ENCODE results near the gene RAPH1.

RAPH1 gene

DNA sequence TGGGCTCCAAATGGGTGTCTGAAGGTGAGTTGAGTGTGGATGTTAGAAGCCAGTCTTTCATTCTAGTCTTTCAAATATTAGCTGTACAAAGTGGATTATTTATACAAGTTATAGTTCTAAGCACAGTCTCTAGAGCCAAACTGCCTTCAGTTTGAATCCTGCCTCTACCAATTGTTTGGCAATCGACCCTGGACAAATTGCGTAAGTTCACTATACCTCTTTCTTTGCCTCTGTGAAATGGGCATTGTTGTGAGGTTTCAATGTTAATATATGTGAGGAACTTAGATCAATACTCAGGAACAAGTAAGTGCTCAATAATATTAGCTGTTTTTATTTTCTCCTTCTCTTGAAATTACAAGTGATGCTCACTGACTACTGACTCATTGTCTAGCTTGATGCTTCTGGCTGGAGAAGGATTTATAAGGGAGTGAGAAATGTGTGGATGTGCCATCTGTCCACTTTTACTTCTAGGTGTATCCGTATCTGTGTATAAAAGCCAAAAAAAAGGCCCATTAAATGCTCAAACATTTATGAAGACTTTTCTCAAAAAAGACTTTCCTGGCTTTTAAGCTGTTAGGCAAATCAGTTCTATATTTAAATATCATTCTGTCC, 48.1 kb upstream of the RAPH1 start:
- Histone ChIP-seq H3K4me3 (replicated peaks; ENCODE audit: insufficient read depth, low read length) (no peak overlapping the region), H3K27ac (replicated peaks) (no peak overlapping the region), H3K27me3 (ENCODE audit: insufficient read depth, poor library complexity, severe bottlenecking) (no peaks in the 10 kb centered on the region)
- no peak for DNase-seq (ENCODE audit: low read depth in 1 of 2, low spot score in 1 of 2)
- TF ChIP-seq GABPA (IDR thresholded peaks at IDR 0.05; ENCODE audit: low read depth) (no peak), POLR2AphosphoS5 (IDR thresholded peaks at IDR 0.05; ENCODE audit: low read depth) (no peak), SPI1 (IDR thresholded peaks at IDR 0.05; ENCODE audit: borderline replicate concordance, low read depth) (no peak)
- TF ChIP-seq, protein P1, sequence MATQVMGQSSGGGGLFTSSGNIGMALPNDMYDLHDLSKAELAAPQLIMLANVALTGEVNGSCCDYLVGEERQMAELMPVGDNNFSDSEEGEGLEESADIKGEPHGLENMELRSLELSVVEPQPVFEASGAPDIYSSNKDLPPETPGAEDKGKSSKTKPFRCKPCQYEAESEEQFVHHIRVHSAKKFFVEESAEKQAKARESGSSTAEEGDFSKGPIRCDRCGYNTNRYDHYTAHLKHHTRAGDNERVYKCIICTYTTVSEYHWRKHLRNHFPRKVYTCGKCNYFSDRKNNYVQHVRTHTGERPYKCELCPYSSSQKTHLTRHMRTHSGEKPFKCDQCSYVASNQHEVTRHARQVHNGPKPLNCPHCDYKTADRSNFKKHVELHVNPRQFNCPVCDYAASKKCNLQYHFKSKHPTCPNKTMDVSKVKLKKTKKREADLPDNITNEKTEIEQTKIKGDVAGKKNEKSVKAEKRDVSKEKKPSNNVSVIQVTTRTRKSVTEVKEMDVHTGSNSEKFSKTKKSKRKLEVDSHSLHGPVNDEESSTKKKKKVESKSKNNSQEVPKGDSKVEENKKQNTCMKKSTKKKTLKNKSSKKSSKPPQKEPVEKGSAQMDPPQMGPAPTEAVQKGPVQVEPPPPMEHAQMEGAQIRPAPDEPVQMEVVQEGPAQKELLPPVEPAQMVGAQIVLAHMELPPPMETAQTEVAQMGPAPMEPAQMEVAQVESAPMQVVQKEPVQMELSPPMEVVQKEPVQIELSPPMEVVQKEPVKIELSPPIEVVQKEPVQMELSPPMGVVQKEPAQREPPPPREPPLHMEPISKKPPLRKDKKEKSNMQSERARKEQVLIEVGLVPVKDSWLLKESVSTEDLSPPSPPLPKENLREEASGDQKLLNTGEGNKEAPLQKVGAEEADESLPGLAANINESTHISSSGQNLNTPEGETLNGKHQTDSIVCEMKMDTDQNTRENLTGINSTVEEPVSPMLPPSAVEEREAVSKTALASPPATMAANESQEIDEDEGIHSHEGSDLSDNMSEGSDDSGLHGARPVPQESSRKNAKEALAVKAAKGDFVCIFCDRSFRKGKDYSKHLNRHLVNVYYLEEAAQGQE (IDR thresholded peaks at IDR 0.05; ENCODE audit: insufficient replicate concordance, low read depth) = no peak
- TF ChIP-seq, protein P2, sequence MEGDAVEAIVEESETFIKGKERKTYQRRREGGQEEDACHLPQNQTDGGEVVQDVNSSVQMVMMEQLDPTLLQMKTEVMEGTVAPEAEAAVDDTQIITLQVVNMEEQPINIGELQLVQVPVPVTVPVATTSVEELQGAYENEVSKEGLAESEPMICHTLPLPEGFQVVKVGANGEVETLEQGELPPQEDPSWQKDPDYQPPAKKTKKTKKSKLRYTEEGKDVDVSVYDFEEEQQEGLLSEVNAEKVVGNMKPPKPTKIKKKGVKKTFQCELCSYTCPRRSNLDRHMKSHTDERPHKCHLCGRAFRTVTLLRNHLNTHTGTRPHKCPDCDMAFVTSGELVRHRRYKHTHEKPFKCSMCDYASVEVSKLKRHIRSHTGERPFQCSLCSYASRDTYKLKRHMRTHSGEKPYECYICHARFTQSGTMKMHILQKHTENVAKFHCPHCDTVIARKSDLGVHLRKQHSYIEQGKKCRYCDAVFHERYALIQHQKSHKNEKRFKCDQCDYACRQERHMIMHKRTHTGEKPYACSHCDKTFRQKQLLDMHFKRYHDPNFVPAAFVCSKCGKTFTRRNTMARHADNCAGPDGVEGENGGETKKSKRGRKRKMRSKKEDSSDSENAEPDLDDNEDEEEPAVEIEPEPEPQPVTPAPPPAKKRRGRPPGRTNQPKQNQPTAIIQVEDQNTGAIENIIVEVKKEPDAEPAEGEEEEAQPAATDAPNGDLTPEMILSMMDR (IDR thresholded peaks at IDR 0.05; ENCODE audit: insufficient read depth, low read length) = no peak

DNA sequence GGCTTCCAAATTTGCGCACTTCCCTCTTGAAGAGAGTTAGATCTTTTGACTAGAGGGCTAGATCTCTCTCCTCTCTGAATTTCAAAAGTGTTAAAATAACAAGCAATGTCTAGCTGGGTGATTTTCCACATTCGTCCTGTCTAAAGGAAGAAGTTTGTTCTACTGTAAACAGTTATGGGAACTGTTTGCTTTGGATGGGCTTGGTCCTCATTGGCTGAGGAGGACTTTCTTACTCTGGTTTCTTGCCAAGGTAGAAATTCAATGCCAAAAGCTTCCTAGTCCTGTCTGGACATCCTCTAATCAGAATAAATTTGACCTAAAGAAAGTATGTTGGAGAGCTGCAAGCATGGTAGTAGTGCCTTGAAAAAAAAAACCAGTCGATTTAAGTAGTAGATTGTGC, 47.4 kb upstream of the RAPH1 start:
- H3K4me3 ChIP-seq (replicated peaks; ENCODE audit: insufficient read depth, low read length) = no peak overlapping the region
- TF ChIP-seq POLR2AphosphoS5 (IDR thresholded peaks at IDR 0.05; ENCODE audit: low read depth) (no peak), GABPA (IDR thresholded peaks at IDR 0.05; ENCODE audit: low read depth) (no peak), SPI1 (IDR thresholded peaks at IDR 0.05; ENCODE audit: borderline replicate concordance, low read depth) (no peak)
- TF ChIP-seq, protein P2 (IDR thresholded peaks at IDR 0.05; ENCODE audit: insufficient read depth, low read length) = no peak
- TF ChIP-seq, protein P1 (IDR thresholded peaks at IDR 0.05; ENCODE audit: insufficient replicate concordance, low read depth) = no peak
- H3K27ac ChIP-seq (replicated peaks) = no peak overlapping the region
- DNase-seq (ENCODE audit: low read depth in 1 of 2, low spot score in 1 of 2) = no peak
- no peaks in the 10 kb centered on the region for H3K27me3 ChIP-seq (ENCODE audit: insufficient read depth, poor library complexity, severe bottlenecking)

DNA sequence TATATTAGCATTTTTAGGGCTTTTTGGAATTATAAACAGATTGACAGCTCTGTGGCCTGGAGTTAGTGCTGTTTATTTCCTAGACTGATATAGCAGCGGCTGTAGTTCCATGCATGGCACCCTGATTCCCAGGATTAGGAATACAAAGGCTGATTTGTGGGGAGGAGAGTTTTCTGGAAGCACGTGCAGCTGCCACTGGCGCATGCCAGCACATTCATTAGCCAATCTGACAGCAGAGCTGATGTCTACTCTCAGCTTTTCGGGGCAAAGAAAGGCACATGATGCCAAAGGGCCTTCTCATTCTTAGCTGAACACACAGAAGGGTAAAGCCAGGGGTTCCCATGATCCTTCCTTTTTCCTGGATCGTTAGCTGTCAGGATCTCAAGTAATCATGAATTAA, 45.7 kb upstream of the RAPH1 start:
- no peak for TF ChIP-seq SPI1 (IDR thresholded peaks at IDR 0.05; ENCODE audit: borderline replicate concordance, low read depth)
- TF ChIP-seq, protein P2 (IDR thresholded peaks at IDR 0.05; ENCODE audit: insufficient read depth, low read length) = no peak
- TF ChIP-seq GABPA (IDR thresholded peaks at IDR 0.05; ENCODE audit: low read depth) = no peak
- Histone ChIP-seq H3K27ac (replicated peaks) (no peak overlapping the region), H3K27me3 (ENCODE audit: insufficient read depth, poor library complexity, severe bottlenecking) (no peaks in the 10 kb centered on the region), H3K4me3 (replicated peaks; ENCODE audit: insufficient read depth, low read length) (no peak overlapping the region)
- DNase-seq (ENCODE audit: low read depth in 1 of 2, low spot score in 1 of 2) = no peak

DNA sequence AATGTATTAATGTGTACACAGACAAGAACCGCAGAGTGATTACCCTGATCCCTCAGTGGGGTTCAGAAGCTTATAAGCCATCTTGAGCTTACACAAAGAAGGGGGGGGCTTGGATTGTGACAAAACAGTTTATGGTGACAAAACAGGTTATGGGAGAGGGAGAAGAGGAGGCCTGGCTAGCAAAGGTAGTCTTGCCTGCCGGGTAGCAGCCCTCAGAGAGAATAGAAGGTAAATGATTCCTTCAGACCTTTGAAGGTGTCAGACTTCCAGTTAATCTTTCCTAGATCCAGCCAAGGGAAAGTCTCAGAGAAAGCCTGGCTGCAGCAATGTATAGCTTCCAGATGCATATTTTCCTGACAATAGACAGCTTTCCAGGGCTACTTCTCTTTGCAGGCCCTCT, 44.6 kb upstream of the RAPH1 start:
- no peak overlapping the region for H3K4me3 ChIP-seq (replicated peaks; ENCODE audit: insufficient read depth, low read length)
- DNase-seq (ENCODE audit: low read depth in 1 of 2, low spot score in 1 of 2) = no peak
- no peak overlapping the region for H3K27ac ChIP-seq (replicated peaks)
- H3K27me3 ChIP-seq (ENCODE audit: insufficient read depth, poor library complexity, severe bottlenecking) = no peaks in the 10 kb centered on the region
- TF ChIP-seq, protein P2 (IDR thresholded peaks at IDR 0.05; ENCODE audit: insufficient read depth, low read length) = no peak
- no peak for TF ChIP-seq GABPA (IDR thresholded peaks at IDR 0.05; ENCODE audit: low read depth)
- TF ChIP-seq, protein P1 (IDR thresholded peaks at IDR 0.05; ENCODE audit: insufficient replicate concordance, low read depth) = no peak
- TF ChIP-seq POLR2AphosphoS5 (IDR thresholded peaks at IDR 0.05; ENCODE audit: low read depth) = no peak
- no peak for TF ChIP-seq SPI1 (IDR thresholded peaks at IDR 0.05; ENCODE audit: borderline replicate concordance, low read depth)

Measured in HL-60 (cell line).